ENCODE measurements around the gene SIL1.

The SIL1 gene

DNA sequence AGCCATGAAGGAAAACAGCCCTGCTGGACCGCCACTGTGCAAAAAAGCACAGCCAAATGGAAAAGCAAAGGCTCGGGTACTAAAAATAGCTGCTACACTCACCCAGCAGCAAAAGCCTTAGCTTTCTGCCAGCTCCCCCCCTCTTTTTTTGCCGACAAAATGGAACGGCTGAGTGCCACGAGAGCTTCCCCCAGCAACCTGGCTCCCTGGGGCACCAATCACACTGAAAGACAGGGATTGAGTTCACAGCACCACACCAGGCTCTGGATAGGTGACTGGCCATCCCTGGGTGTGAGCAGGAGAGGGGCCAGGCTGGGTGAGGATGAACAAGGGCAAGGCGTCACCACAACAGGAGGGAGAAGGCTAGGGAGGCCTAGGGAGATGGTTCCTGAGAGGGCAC is 66.7 kb downstream of the SIL1 start:
- no peaks in the 10 kb centered on the region for H3K79me2 ChIP-seq (ENCODE audit: insufficient read depth, low read length)
- H3K27ac ChIP-seq (ENCODE audit: low read depth, low read length, poor library complexity, severe bottlenecking), result no peak overlapping the region
- no peak overlapping the region for H3K9ac ChIP-seq (ENCODE audit: low read length)
- no peaks in the 10 kb centered on the region for H3K9me3 ChIP-seq (ENCODE audit: low read length)
- no peaks in the 10 kb centered on the region for H3F3A ChIP-seq (ENCODE audit: insufficient read depth, low read length)
- no peak overlapping the region for H3K4me3 ChIP-seq (ENCODE audit: low read depth, low read length, poor library complexity, severe bottlenecking)
- H3K4me1 ChIP-seq (ENCODE audit: insufficient read depth, low read length, severe bottlenecking), result no peaks in the 10 kb centered on the region
- H4K20me1 ChIP-seq (ENCODE audit: insufficient read depth, low read length), result no peaks in the 10 kb centered on the region
- TF ChIP-seq, protein P1, sequence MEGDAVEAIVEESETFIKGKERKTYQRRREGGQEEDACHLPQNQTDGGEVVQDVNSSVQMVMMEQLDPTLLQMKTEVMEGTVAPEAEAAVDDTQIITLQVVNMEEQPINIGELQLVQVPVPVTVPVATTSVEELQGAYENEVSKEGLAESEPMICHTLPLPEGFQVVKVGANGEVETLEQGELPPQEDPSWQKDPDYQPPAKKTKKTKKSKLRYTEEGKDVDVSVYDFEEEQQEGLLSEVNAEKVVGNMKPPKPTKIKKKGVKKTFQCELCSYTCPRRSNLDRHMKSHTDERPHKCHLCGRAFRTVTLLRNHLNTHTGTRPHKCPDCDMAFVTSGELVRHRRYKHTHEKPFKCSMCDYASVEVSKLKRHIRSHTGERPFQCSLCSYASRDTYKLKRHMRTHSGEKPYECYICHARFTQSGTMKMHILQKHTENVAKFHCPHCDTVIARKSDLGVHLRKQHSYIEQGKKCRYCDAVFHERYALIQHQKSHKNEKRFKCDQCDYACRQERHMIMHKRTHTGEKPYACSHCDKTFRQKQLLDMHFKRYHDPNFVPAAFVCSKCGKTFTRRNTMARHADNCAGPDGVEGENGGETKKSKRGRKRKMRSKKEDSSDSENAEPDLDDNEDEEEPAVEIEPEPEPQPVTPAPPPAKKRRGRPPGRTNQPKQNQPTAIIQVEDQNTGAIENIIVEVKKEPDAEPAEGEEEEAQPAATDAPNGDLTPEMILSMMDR (IDR thresholded peaks at IDR 0.05; ENCODE audit: low read length), result no peak
- TF ChIP-seq EZH2 (IDR thresholded peaks at IDR 0.05; ENCODE audit: borderline replicate concordance, low read length), result no peak
- 0 out of 2 replicates have a peak, but pooled peaks cover under 1% of the 10 kb centered on the region for H3K36me3 ChIP-seq (ENCODE audit: insufficient read depth, low read length)
- no peak overlapping the region for H2AFZ ChIP-seq (ENCODE audit: low read length)
- H3K9me2 ChIP-seq (ENCODE audit: low read depth, low read length), result no peaks in the 10 kb centered on the region
- H3K4me2 ChIP-seq (ENCODE audit: low read length), result no peak overlapping the region
- H3K27me3 ChIP-seq (ENCODE audit: insufficient read depth, low read length), result no peaks in the 10 kb centered on the region

GRCh38 chr5:139131062-139131461 is 67.1 kb downstream of the SIL1 start:
- no peak overlapping the region for H3K4me3 ChIP-seq (ENCODE audit: low read depth, low read length, poor library complexity, severe bottlenecking)
- no peaks in the 10 kb centered on the region for H3K79me2 ChIP-seq (ENCODE audit: insufficient read depth, low read length)
- no peaks in the 10 kb centered on the region for H3K9me3 ChIP-seq (ENCODE audit: low read length)
- H3K9ac ChIP-seq (ENCODE audit: low read length), result no peak overlapping the region
- H4K20me1 ChIP-seq (ENCODE audit: insufficient read depth, low read length), result no peaks in the 10 kb centered on the region
- TF ChIP-seq EZH2 (IDR thresholded peaks at IDR 0.05; ENCODE audit: borderline replicate concordance, low read length), result no peak
- TF ChIP-seq, protein P1 (IDR thresholded peaks at IDR 0.05; ENCODE audit: low read length), result no peak
- no peak overlapping the region for H2AFZ ChIP-seq (ENCODE audit: low read length)
- no peaks in the 10 kb centered on the region for H3K4me1 ChIP-seq (ENCODE audit: insufficient read depth, low read length, severe bottlenecking)
- no peak overlapping the region for H3K27ac ChIP-seq (ENCODE audit: low read depth, low read length, poor library complexity, severe bottlenecking)
- no peaks in the 10 kb centered on the region for H3F3A ChIP-seq (ENCODE audit: insufficient read depth, low read length)
- H3K9me2 ChIP-seq (ENCODE audit: low read depth, low read length), result no peaks in the 10 kb centered on the region
- no peak overlapping the region for H3K4me2 ChIP-seq (ENCODE audit: low read length)
- H3K36me3 ChIP-seq (ENCODE audit: insufficient read depth, low read length), result peaks cover 5% of the 10 kb centered on the region; the same call in 1 of the 2 replicates
- no peaks in the 10 kb centered on the region for H3K27me3 ChIP-seq (ENCODE audit: insufficient read depth, low read length)

DNA sequence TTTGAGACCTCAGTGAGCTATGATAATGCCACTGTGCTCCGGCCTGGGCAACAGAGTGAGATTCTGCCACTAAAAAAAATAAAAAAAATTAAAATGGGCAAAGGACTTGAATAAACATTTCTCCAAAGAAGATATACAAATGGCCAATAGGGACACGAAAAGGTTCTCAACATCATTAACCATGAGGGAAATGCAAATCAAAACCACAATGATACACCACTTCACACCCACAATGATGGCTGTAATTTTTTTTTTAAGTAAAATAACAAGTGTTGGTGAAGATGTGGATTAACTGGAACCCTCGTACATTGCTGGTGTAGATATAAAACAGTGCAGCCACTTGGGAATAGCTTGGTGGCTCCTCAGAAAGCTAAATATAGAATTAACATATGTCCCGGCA is 68.0 kb downstream of the SIL1 start:
- Histone ChIP-seq H3K36me3 (ENCODE audit: insufficient read depth, low read length) (peaks cover 11% of the 10 kb centered on the region; the same call in 1 of the 2 replicates), H3K4me1 (ENCODE audit: insufficient read depth, low read length, severe bottlenecking) (no peaks in the 10 kb centered on the region), H3K4me3 (ENCODE audit: low read depth, low read length, poor library complexity, severe bottlenecking) (no peak overlapping the region), H3K9ac (ENCODE audit: low read length) (no peak overlapping the region), H3K9me2 (ENCODE audit: low read depth, low read length) (no peaks in the 10 kb centered on the region), H3F3A (ENCODE audit: insufficient read depth, low read length) (no peaks in the 10 kb centered on the region), H3K9me3 (ENCODE audit: low read length) (no peaks in the 10 kb centered on the region), H4K20me1 (ENCODE audit: insufficient read depth, low read length) (no peaks in the 10 kb centered on the region), H3K27ac (ENCODE audit: low read depth, low read length, poor library complexity, severe bottlenecking) (no peak overlapping the region), H3K4me2 (ENCODE audit: low read length) (no peak overlapping the region), H3K79me2 (ENCODE audit: insufficient read depth, low read length) (no peaks in the 10 kb centered on the region), H2AFZ (ENCODE audit: low read length) (no peak overlapping the region), H3K27me3 (ENCODE audit: insufficient read depth, low read length) (no peaks in the 10 kb centered on the region)
- TF ChIP-seq, protein P1 (IDR thresholded peaks at IDR 0.05; ENCODE audit: low read length), result no peak
- no peak for TF ChIP-seq EZH2 (IDR thresholded peaks at IDR 0.05; ENCODE audit: borderline replicate concordance, low read length)

Data from OCI-LY1 (cell line).